WERI-Rb-1 (cell line): Measurements from ENCODE around the gene SUMO1.

Source experiments
- DNase-seq: peaks from one replicate; pipeline ENCODE4 v3.0.0-alpha.2; 2020
- H3K27ac ChIP-seq: fragments of 250-450 bp; sonication (Bioruptor Pico); 2 replicates; pipeline ENCODE4 v1.5.1; 2020; ENCODE audit warnings: mild to moderate bottlenecking, moderate library complexity
- H3K27me3 ChIP-seq: fragments of 250-450 bp; sonication (Bioruptor Pico); 2 replicates; pipeline ENCODE4 v1.5.1; 2021; ENCODE audit warnings: mild to moderate bottlenecking, low read depth, moderate library complexity; ENCODE audit not compliant: insufficient read depth, severe bottlenecking
- H3K36me3 ChIP-seq: fragments of 250-450 bp; sonication (Bioruptor Pico); 2 replicates; pipeline ENCODE4 v1.5.1; 2020; ENCODE audit warnings: mild to moderate bottlenecking, moderate library complexity
- H3K4me3 ChIP-seq: 2 replicates; pipeline ENCODE4 v1.5.1; 2011; ENCODE audit warnings: low read depth, mild to moderate bottlenecking, control low read depth, low read length
- H3K9me3 ChIP-seq: fragments of 250-450 bp; sonication (Bioruptor Pico); 2 replicates; pipeline ENCODE4 v1.5.1; 2021; ENCODE audit warnings: mild to moderate bottlenecking, moderate library complexity; ENCODE audit not compliant: severe bottlenecking
- TF ChIP-seq, protein P1 (sequence below): IDR thresholded peaks from 2 replicates; pipeline ENCODE4 v1.5.1; 2011; ENCODE audit warnings: low read depth, mild to moderate bottlenecking, control low read depth, inconsistent platforms, low read length

Gene SUMO1

GRCh38 chr2:202269585-202269984 is 31.2 kb upstream of the SUMO1 start:
- no peaks in the 10 kb centered on the region for H3K27me3 ChIP-seq
- peaks cover 21% of the 10 kb centered on the region for H3K36me3 ChIP-seq
- no peak overlapping the region for H3K27ac ChIP-seq
- TF ChIP-seq, protein P1, sequence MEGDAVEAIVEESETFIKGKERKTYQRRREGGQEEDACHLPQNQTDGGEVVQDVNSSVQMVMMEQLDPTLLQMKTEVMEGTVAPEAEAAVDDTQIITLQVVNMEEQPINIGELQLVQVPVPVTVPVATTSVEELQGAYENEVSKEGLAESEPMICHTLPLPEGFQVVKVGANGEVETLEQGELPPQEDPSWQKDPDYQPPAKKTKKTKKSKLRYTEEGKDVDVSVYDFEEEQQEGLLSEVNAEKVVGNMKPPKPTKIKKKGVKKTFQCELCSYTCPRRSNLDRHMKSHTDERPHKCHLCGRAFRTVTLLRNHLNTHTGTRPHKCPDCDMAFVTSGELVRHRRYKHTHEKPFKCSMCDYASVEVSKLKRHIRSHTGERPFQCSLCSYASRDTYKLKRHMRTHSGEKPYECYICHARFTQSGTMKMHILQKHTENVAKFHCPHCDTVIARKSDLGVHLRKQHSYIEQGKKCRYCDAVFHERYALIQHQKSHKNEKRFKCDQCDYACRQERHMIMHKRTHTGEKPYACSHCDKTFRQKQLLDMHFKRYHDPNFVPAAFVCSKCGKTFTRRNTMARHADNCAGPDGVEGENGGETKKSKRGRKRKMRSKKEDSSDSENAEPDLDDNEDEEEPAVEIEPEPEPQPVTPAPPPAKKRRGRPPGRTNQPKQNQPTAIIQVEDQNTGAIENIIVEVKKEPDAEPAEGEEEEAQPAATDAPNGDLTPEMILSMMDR = no peak
- DNase-seq = no peak
- H3K9me3 ChIP-seq = no peaks in the 10 kb centered on the region
- H3K4me3 ChIP-seq = no peak overlapping the region

DNA sequence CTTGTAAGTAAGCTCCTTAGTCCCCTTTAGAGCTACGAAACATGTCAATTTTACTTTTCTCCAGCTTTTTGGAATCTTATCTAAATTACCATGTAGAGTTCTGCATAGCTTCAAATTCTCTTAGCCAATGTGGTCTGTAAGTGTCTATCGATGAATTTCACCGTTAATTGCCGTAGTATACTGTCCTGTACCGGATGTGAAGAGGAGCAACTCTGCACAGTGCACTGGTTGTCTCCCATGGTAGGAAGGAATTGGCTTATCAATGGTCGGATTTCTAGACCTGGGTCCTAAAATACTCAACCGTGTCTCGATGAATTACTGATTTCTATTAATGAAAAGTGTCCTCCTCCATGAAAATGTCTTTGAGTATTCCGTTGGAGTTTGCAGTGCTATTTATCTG is 29.1 kb upstream of the SUMO1 start:
- TF ChIP-seq, protein P1 = no peak
- Histone ChIP-seq H3K9me3 (no peaks in the 10 kb centered on the region), H3K36me3 (peaks cover 21% of the 10 kb centered on the region), H3K4me3 (0 out of 2 replicates have a peak overlapping the region, but pooled peaks have one; percentile 100), H3K27me3 (no peaks in the 10 kb centered on the region), H3K27ac (no peak overlapping the region)
- DNase-seq = no peak

- Histone ChIP-seq H3K36me3 (peaks cover 21% of the 10 kb centered on the region), H3K27ac (peak within 1 kb of the TSS; percentile 100), H3K4me3 (peak within 1 kb of the TSS; percentile 100), H3K27me3 (no peaks in the 10 kb centered on the region), H3K9me3 (no peaks in the 10 kb centered on the region)
- TF ChIP-seq, protein P1 = no peak
- DNase-seq = peak; percentile 89
Observed at GRCh38 chr2:202265467-202266277, 27.3 kb upstream of the SUMO1 start, which contains the start of gene NOP58. NOP58 (plus strand) TSS chr2:202265763; CDS start chr2:202265942, 179 bp downstream.

DNA sequence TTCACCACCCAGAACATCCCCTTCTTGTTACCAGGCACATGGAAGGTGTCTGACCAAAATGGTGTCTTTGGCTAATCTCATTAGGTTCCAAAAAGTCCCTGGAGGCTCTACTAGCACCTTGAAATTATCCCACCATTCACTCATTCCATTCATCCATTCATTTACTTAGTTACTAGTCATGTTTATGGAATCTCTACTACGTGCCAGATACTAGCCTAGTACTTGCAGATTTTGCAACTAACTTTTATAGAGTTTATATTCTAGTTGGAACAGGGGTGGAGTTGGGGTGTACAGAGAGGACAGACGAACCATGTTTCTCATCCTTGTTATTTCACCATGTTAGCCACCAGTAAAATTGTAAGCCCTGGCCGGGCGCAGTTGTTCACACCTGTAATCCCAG is 23.1 kb upstream of the SUMO1 start:
- Histone ChIP-seq H3K27me3 (no peaks in the 10 kb centered on the region), H3K4me3 (no peak overlapping the region), H3K27ac (no peak overlapping the region), H3K36me3 (peaks cover 7% of the 10 kb centered on the region), H3K9me3 (no peaks in the 10 kb centered on the region)
- no peak for DNase-seq
- TF ChIP-seq, protein P1 = no peak

DNA sequence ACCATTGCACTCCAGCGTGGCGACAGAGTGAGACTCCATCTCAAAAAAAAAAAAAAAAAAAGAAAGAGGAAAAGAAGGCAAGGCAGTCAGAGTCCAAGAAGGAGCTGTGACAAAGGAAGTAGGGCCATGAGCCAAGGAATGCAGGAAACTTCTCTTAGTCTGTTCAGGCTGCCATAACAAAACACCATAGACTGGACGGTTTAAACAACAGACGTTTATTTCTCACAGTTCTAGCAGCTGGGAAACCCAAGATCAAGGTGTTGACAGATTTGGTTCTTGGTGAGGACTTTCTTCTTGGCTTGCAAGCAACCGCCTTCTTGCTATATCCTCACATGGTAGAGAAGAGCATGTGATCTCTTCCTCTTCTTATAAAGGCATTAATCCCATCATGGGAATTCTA is 13.1 kb upstream of the SUMO1 start:
- DNase-seq = no peak
- no peak overlapping the region for H3K27ac ChIP-seq
- no peaks in the 10 kb centered on the region for H3K27me3 ChIP-seq
- H3K36me3 ChIP-seq = no peaks in the 10 kb centered on the region
- no peaks in the 10 kb centered on the region for H3K9me3 ChIP-seq
- TF ChIP-seq, protein P1 = no peak
- no peak overlapping the region for H3K4me3 ChIP-seq
